GM12878 (cell line): Measurements from ENCODE around the gene SPATA25. TPM values are rescaled to one million over a fixed set of nuclear protein-coding genes. Genes with fewer than 3 reads are reported as not detected.

Experiments used
- ATAC-seq: fragments of 200-7000 bp; cut with Tn5 transposase; 3 replicates; pipeline ENCODE4 v1.9.1; 2020; ENCODE audit warnings: mild to moderate bottlenecking, moderate library complexity
- BruUV-seq: library from RNA; stranded (reverse); fragments of 400-500 nt; replicated peaks from 2 replicates; lab custom pipeline; 2021; lab: Mats Ljungman, UMichigan
- CTCF ChIA-PET: fragments of 300-600 bp; sonication (Branson Sonifier 250); formaldehyde crosslinking; extraction: SDS; loops from one replicate; lab custom pipeline; 2021; ENCODE audit warnings: inconsistent platforms; lab: Yijun Ruan, JAX
- POLR2A ChIA-PET: fragments of 350-600 bp; formaldehyde crosslinking; extraction: SDS; loops from one replicate; lab custom pipeline; 2021; ENCODE audit warnings: inconsistent platforms; lab: Charles Lee
- RAD21 ChIA-PET: fragments of 300-600 bp; sonication (Branson Sonifier 250); formaldehyde crosslinking; loops from one replicate; lab custom pipeline; 2023; ENCODE audit warnings: antibody characterized with exemption; ENCODE audit not compliant: unreplicated experiment; lab: Charles Lee
- SMC1A ChIA-PET: fragments of 300-600 bp; sonication (Branson Sonifier 250); formaldehyde crosslinking; loops from one replicate; lab custom pipeline; 2023; ENCODE audit not compliant: unreplicated experiment, uncharacterized antibody; lab: Charles Lee
- DNase-seq: peaks from one replicate; pipeline ENCODE4 v3.0.0-alpha.2; 2011; ENCODE audit warnings: low read depth, low spot score
- FAIRE-seq: peaks from 3 replicates; lab custom pipeline; 2011; peaks lifted over from hg19 to GRCh38; lab: Jason Lieb, UNC
- H2AFZ ChIP-seq: 2 replicates; pipeline ENCODE4 v1.6.0; 2011; ENCODE audit warnings: low read depth, low read length, control low read depth; ENCODE audit not compliant: control insufficient read depth
- H3K27ac ChIP-seq: 2 replicates; pipeline ENCODE4 v1.5.1; 2011; ENCODE audit warnings: control low read depth; ENCODE audit not compliant: control insufficient read depth, insufficient read depth
- H3K27me3 ChIP-seq, 2 experiments: replicated peaks in 1 of 2; 2 replicates each; pipeline versions ENCODE4 v1.6.0 to v1.6.1; 2011; ENCODE audit warnings: low read length in 1 of 2; ENCODE audit not compliant: control insufficient read depth in 2 of 2, insufficient read depth in 2 of 2
- H3K36me3 ChIP-seq, 2 experiments: 2 replicates each; pipeline ENCODE4 v1.5.1; 2011; ENCODE audit warnings: low read length in 1 of 2; ENCODE audit not compliant: control insufficient read depth in 2 of 2, insufficient read depth in 2 of 2
- H3K4me1 ChIP-seq: 2 replicates; pipeline ENCODE4 v1.6.1; 2011; ENCODE audit warnings: mild to moderate bottlenecking, low read length, moderate library complexity, mixed read lengths; ENCODE audit not compliant: control insufficient read depth, insufficient read depth
- H3K4me2 ChIP-seq: 2 replicates; pipeline ENCODE4 v1.6.0; 2011; ENCODE audit warnings: control low read depth; ENCODE audit not compliant: control insufficient read depth, insufficient read depth
- H3K4me3 ChIP-seq: fragments of 200-600 bp; sonication (generic); 2 replicates; pipeline ENCODE4 v1.5.1; 2016
- H3K79me2 ChIP-seq: 2 replicates; pipeline ENCODE4 v1.6.0; 2011; ENCODE audit warnings: low read length; ENCODE audit not compliant: control insufficient read depth, insufficient read depth
- H3K9ac ChIP-seq: 2 replicates; pipeline ENCODE4 v1.8.0; 2011; ENCODE audit warnings: low read length, control low read depth, mixed read lengths; ENCODE audit not compliant: control insufficient read depth, insufficient read depth
- H3K9me3 ChIP-seq: replicated peaks from 3 replicates; pipeline ENCODE4 v1.5.1; 2011; ENCODE audit warnings: mild to moderate bottlenecking, low read length; ENCODE audit not compliant: control insufficient read depth, insufficient read depth
- H4K20me1 ChIP-seq: 2 replicates; pipeline ENCODE4 v1.6.0; 2011; ENCODE audit not compliant: control insufficient read depth, insufficient read depth
- ASH2L ChIP-seq: fragments of 300-600, 200-600 bp; sonication (generic); IDR thresholded peaks from 2 replicates; pipeline ENCODE4 v1.6.1; 2017; ENCODE audit warnings: low read depth, mild to moderate bottlenecking, borderline replicate concordance
- ATF7 ChIP-seq: fragments of 450-650 bp; IDR thresholded peaks from 2 replicates; pipeline ENCODE4 v1.6.1; 2016; ENCODE audit warnings: low read depth, mild to moderate bottlenecking
- BHLHE40 ChIP-seq, 2 experiments: fragments of 450-650 bp in 1 of 2; IDR thresholded peaks; 2 replicates each; pipeline ENCODE4 v1.6.1; 2011 to 2017; ENCODE audit warnings: low read depth in 2 of 2, borderline replicate concordance in 1 of 2, improper control_type of control experiment in 1 of 2, low read length in 1 of 2, mild to moderate bottlenecking in 1 of 2
- BMI1 ChIP-seq: fragments of 450-650 bp; IDR thresholded peaks from 2 replicates; pipeline ENCODE4 v1.6.1; 2016; ENCODE audit warnings: mild to moderate bottlenecking, moderate library complexity, borderline replicate concordance
- LARP7 ChIP-seq: fragments of 450-650 bp; IDR thresholded peaks from 2 replicates; pipeline ENCODE4 v1.6.1; 2017; ENCODE audit warnings: mild to moderate bottlenecking
- MEF2B ChIP-seq: fragments of 450-650 bp; IDR thresholded peaks from 2 replicates; pipeline ENCODE4 v1.6.1; 2018; ENCODE audit warnings: mild to moderate bottlenecking, moderate library complexity; ENCODE audit not compliant: partially characterized antibody, poor library complexity, severe bottlenecking
- NR2C1 ChIP-seq: fragments of 450-650 bp; IDR thresholded peaks from 2 replicates; pipeline ENCODE4 v1.6.1; 2017; ENCODE audit warnings: antibody characterized with exemption, mild to moderate bottlenecking, moderate library complexity
- NR2C2 ChIP-seq: IDR thresholded peaks from 2 replicates; pipeline ENCODE4 v1.6.1; 2011; ENCODE audit warnings: borderline replicate concordance, low read depth; ENCODE audit not compliant: control insufficient read depth, insufficient read length
- PAX5 ChIP-seq: IDR thresholded peaks from 2 replicates; pipeline ENCODE4 v1.6.1; 2011; ENCODE audit warnings: low read depth, low read length, borderline replicate concordance
- RUNX3 ChIP-seq: IDR thresholded peaks from 2 replicates; pipeline ENCODE4 v1.6.1; 2012; ENCODE audit warnings: low read length, inconsistent platforms
- SMC3 ChIP-seq: IDR thresholded peaks from 2 replicates; pipeline ENCODE4 v1.6.1; 2011; ENCODE audit warnings: low read length, improper control_type of control experiment, borderline replicate concordance
- SUPT20H ChIP-seq: IDR thresholded peaks from 2 replicates; pipeline ENCODE4 v1.6.1; 2011; ENCODE audit warnings: low read depth, mild to moderate bottlenecking, low read length, moderate library complexity, borderline replicate concordance; ENCODE audit not compliant: control insufficient read depth
- SUZ12 ChIP-seq: fragments of 200-600 bp; sonication (generic); IDR thresholded peaks from one replicate; pipeline ENCODE4 v1.6.1; 2018; ENCODE audit warnings: antibody characterized with exemption, mild to moderate bottlenecking; ENCODE audit not compliant: unreplicated experiment
- WGBS: methylation state at CpG from one replicate; pipeline ENCODE4 v1.1.6; 2016; ENCODE audit warnings: low lambda C conversion rate; ENCODE audit not compliant: insufficient replicate concordance, insufficient coverage; ENCODE audit errors: missing lambda C conversion rate; 5-methylcytosine and 5-hydroxymethylcytosine counted together
- in situ Hi-C: fragments of 300-500 bp; cut with MboI; formaldehyde crosslinking; loops from 9 replicates; pipeline ENCODE4 v1.14.3; 2018; ENCODE audit warnings: mixed read lengths
- intact Hi-C: fragments of 100-400 bp; cut with micrococcal nuclease; formaldehyde crosslinking; loops from one replicate; pipeline ENCODE4 v1.14.2; 2022; ENCODE audit not compliant: unreplicated experiment
- polyA plus RNA-seq, 11 experiments: library from polyadenylated mRNA; depleted of rRNA in 4 of 11; unstranded in 6 of 11; stranded (reverse) in 5 of 11; fragments of >200 nt; fragmentation: Nextera tagmentation in 4 of 11; fragmentation: Illumina TruSeq in 1 of 11; extraction: Ambion mirVana in 4 of 11; extraction: Trizol in 1 of 11; gene quantifications; 1 replicate in 1 of 11; 2 replicates in 10 of 11; pipeline versions ENCODE4 v1.2.1 to v1.2.3, GENCODE V29; 2011 to 2016; ENCODE audit warnings: inconsistent platforms in 2 of 11, missing spikeins in 2 of 11, low read depth in 1 of 11
- total RNA-seq, 4 experiments: library from RNA; depleted of rRNA in 3 of 4; stranded (reverse); fragments of >200 nt in 3 of 4; fragmentation: Illumina TruSeq in 1 of 4; extraction: Trizol in 1 of 4; gene quantifications; 2 replicates each; pipeline versions ENCODE4 v1.2.1 to v1.2.3, GENCODE V29; 2013 to 2021
- TF ChIP-seq, protein P1 (sequence below), 3 experiments: IDR thresholded peaks in 2 of 3; conservative IDR thresholded peaks in 1 of 3; 2 replicates each; pipeline ENCODE4 v1.5.1; 2011; ENCODE audit warnings: low read depth in 3 of 3, low read length in 3 of 3, mild to moderate bottlenecking in 3 of 3, control low read depth in 2 of 3, moderate library complexity in 2 of 3, inconsistent platforms in 1 of 3, mixed read lengths in 1 of 3; ENCODE audit not compliant: control insufficient read depth in 2 of 3, insufficient read depth in 1 of 3; ENCODE audit errors: extremely low read depth in 1 of 3
- TF ChIP-seq, protein P2 (sequence below): fragments of 450-650 bp; IDR thresholded peaks from 2 replicates; pipeline ENCODE4 v1.6.1; 2017; ENCODE audit warnings: borderline replicate concordance
- TF ChIP-seq, protein P3 (sequence below): IDR thresholded peaks from 2 replicates; pipeline ENCODE4 v1.6.1; 2012; ENCODE audit warnings: low read depth, low read length, improper control_type of control experiment
- TF ChIP-seq, protein P4 (sequence below): fragments of 450-650 bp; IDR thresholded peaks from 2 replicates; pipeline ENCODE4 v1.6.1; 2017; ENCODE audit warnings: mild to moderate bottlenecking, low read depth, inconsistent platforms; ENCODE audit not compliant: poor library complexity, severe bottlenecking

SPATA25 gene
- total and polyA plus RNA-seq, 10 of the 15 experiments (the other 5 are each of a cell fraction or from before 2014, with no cell fraction given) = 0.28 to 2.9 (median 1.3) TPM; not detected in 3

DNA sequence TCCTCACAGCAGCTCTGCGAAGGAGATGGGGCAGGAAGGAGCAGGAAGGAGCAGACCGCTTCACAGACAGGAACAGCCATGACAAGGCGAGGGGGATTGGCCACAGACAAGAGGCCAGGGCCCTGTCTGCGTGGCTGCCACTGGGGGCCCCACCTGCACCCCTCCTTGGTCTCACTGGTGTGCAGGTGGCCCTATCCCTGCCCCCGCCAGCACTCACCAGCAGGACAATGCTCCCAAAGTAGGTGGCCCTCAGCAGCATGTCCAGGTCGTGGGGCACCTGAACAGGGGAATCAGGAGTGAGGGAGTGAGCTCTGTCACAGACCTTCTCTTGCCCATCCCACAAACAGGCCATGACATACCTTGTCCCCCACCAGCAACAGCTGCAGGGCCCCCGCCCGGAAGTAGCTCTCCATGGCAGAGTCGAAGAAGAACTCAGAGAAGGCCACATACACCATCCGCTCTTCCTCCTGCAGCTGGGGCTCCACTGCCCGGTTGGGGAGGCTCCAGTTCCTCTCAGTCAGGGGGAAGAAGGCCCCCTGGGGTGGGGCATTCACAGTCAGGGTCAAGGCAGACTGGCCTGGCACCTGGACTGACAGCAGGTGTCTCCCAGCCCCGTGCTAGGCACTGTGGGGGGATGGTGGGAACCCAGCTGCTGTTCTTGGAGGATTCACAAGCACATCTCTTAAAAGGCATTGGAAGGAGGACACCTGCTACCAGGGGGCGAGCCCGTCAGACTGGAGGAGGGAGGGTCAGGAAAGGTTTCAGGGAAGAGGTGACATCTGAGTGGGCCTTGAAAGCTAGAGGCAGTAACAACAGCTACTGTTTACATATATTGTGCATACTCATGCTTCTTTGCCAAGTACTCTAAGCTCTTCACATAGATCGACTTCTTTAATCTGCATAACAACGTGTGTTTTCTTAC is 17.4 kb upstream of the SPATA25 start:
- no peaks in the 10 kb centered on the region for H3K36me3 ChIP-seq
- FAIRE-seq (no peak), ATAC-seq (no peak), DNase-seq (no peak)
- H2AFZ ChIP-seq = no peak overlapping the region
- no peak overlapping the region for H3K4me3 ChIP-seq
- H3K4me1 ChIP-seq = no peaks in the 10 kb centered on the region
- no TSS peak for BruUV-seq
- no peaks in the 10 kb centered on the region for H4K20me1 ChIP-seq
- no peaks in the 10 kb centered on the region for H3K79me2 ChIP-seq
- no peak overlapping the region for H3K4me2 ChIP-seq
- H3K9me3 ChIP-seq = no peaks in the 10 kb centered on the region
- CTCF ChIA-PET = interaction anchor here (0.6 to 1.9 kb wide), 5 partner anchors 14 to 175 kb away, joined by 3 to 5 read pairs (median 3); partner anchors contain the start of genes CTSA and NEURL2
- no peak overlapping the region for H3K9ac ChIP-seq
- RAD21 ChIA-PET = no interaction called here
- H3K27me3 ChIP-seq = no peaks in the 10 kb centered on the region
- intact Hi-C loops (no loop called here), in situ Hi-C loops (no loop called here)
- SMC1A ChIA-PET = interaction anchor here (0.5 to 1.8 kb wide), 2 partner anchors 29 to 56 kb away, joined by 3 to 5 read pairs; partner anchors contain the start of gene PCIF1
- POLR2A ChIA-PET = interaction anchor here (0.6 kb wide), 2 partner anchors 43 to 79 kb away, joined by 3 to 4 read pairs; no protein-coding TSS in a partner anchor
- 67% methylated on average over 16 of the region's 16 CpGs for WGBS
- H3K27ac ChIP-seq = no peak overlapping the region
- TF ChIP-seq MEF2B (no peak), ASH2L (no peak), SMC3 (no peak), RUNX3 (no peak), SUZ12 (no peak), BHLHE40 (IDR thresholded peaks at IDR 0.05; ENCODE audit: borderline replicate concordance in 1 of 2, low read depth in 2 of 2, low read length in 1 of 2) (no peak), SUPT20H (no peak), PAX5 (no peak), ATF7 (no peak), NR2C2 (no peak), LARP7 (no peak), BMI1 (no peak), NR2C1 (no peak)
- TF ChIP-seq, protein P1, sequence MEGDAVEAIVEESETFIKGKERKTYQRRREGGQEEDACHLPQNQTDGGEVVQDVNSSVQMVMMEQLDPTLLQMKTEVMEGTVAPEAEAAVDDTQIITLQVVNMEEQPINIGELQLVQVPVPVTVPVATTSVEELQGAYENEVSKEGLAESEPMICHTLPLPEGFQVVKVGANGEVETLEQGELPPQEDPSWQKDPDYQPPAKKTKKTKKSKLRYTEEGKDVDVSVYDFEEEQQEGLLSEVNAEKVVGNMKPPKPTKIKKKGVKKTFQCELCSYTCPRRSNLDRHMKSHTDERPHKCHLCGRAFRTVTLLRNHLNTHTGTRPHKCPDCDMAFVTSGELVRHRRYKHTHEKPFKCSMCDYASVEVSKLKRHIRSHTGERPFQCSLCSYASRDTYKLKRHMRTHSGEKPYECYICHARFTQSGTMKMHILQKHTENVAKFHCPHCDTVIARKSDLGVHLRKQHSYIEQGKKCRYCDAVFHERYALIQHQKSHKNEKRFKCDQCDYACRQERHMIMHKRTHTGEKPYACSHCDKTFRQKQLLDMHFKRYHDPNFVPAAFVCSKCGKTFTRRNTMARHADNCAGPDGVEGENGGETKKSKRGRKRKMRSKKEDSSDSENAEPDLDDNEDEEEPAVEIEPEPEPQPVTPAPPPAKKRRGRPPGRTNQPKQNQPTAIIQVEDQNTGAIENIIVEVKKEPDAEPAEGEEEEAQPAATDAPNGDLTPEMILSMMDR (IDR thresholded peaks at IDR 0.05 in 2 of 3, conservative IDR thresholded peaks at IDR 0.05 in 1 of 3; ENCODE audit: control insufficient read depth in 2 of 3, extremely low read depth in 1 of 3, insufficient read depth in 1 of 3, low read depth in 3 of 3, low read length in 3 of 3) = no peak
- TF ChIP-seq, protein P2, sequence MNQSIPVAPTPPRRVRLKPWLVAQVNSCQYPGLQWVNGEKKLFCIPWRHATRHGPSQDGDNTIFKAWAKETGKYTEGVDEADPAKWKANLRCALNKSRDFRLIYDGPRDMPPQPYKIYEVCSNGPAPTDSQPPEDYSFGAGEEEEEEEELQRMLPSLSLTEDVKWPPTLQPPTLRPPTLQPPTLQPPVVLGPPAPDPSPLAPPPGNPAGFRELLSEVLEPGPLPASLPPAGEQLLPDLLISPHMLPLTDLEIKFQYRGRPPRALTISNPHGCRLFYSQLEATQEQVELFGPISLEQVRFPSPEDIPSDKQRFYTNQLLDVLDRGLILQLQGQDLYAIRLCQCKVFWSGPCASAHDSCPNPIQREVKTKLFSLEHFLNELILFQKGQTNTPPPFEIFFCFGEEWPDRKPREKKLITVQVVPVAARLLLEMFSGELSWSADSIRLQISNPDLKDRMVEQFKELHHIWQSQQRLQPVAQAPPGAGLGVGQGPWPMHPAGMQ = no peak
- TF ChIP-seq, protein P3, sequence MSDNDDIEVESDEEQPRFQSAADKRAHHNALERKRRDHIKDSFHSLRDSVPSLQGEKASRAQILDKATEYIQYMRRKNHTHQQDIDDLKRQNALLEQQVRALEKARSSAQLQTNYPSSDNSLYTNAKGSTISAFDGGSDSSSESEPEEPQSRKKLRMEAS = no peak
- TF ChIP-seq, protein P4, sequence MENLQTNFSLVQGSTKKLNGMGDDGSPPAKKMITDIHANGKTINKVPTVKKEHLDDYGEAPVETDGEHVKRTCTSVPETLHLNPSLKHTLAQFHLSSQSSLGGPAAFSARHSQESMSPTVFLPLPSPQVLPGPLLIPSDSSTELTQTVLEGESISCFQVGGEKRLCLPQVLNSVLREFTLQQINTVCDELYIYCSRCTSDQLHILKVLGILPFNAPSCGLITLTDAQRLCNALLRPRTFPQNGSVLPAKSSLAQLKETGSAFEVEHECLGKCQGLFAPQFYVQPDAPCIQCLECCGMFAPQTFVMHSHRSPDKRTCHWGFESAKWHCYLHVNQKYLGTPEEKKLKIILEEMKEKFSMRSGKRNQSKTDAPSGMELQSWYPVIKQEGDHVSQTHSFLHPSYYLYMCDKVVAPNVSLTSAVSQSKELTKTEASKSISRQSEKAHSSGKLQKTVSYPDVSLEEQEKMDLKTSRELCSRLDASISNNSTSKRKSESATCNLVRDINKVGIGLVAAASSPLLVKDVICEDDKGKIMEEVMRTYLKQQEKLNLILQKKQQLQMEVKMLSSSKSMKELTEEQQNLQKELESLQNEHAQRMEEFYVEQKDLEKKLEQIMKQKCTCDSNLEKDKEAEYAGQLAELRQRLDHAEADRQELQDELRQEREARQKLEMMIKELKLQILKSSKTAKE = no peak
